GM04504 (cell line): Measurements from ENCODE around the gene POU6F1.
"Not testable (repeated sequence)": the region's sequence is repeated elsewhere in the genome, so short reads cannot be mapped to it uniquely, and the experiment has no call there.

Experiments used
- DNase-seq: peaks from one replicate; pipeline ENCODE4 v3.0.0-alpha.2; 2012; ENCODE audit warnings: low read depth

The POU6F1 gene

GRCh38 chr12:51227112-51227511, 9.2 kb upstream of the POU6F1 start:
- DNase-seq = not testable (repeated sequence)

GRCh38 chr12:51225771-51226170, 7.9 kb upstream of the POU6F1 start:
- no peak for DNase-seq

- no peak for DNase-seq
Observed at GRCh38 chr12:51225234-51225633, 7.4 kb upstream of the POU6F1 start.

- DNase-seq = no peak
Observed at GRCh38 chr12:51224625-51225024, 6.8 kb upstream of the POU6F1 start.

- DNase-seq = no peak
Observed at GRCh38 chr12:51222461-51222860, 4.6 kb upstream of the POU6F1 start.

GRCh38 chr12:51219857-51220256, 2.0 kb upstream of the POU6F1 start:
- not testable (repeated sequence) for DNase-seq

DNA sequence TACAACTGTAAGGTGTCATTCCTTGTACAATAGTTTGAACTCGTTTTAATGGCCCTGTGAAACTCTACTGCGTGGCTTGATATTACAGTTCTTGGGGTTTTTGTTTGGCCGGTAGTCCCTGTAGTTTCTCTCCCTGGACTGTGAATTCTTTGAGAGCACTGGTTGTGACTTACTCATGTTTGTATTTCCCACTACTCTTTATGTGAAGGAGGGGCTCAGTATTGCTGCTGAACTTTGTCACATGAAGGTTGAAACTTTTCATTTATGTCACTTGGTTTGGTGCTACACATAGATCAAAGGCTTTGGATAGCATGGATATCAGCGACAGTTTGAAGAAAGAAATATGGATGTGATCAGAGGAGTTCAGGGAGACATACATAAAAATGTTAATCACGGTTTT, 1.5 kb upstream of the POU6F1 start:
- DNase-seq = no peak

GRCh38 chr12:51218607-51219161, 822 bp upstream of the POU6F1 start:
- DNase-seq = no peak

- no peak for DNase-seq
Observed at GRCh38 chr12:51217133-51217967, 512 bp downstream of the POU6F1 start.

DNA sequence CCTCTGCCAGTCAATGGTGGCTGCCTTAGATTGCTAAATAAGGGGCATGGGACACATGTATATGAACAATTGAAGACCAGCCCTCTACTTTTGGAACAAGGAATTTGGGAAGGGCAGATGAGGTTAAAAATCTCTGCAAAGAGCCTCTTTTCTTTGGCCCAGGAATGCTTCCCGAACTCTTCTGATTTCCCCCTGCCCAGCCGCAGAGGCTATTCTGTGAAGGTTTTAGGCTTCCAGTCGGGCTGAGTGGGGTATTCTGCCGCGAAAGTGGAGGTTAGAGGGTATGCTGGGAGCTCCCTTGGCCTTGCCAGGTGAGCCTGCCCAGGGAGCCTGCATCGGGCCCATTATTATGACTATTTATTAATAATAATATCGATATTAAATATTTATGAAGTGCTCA, 1.2 kb downstream of the POU6F1 start:
- DNase-seq = no peak

DNA sequence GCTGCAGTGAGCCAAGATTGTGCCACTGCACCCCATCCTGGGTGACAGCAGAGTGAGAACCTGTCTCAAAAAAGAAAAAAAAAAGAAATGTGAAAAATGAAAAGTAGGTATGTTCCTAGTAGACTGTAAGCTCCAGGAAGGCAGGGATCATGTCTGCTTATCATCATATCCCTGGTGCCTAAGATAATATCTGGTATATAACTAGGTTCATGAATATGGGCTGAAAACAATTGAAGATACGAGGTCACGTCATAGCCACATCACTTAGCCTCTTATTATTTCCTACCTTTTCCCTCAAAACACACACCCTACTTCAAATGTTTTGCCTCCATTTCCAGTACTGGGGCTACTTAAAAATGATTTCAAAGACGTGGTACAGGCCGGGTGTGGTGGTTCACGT, 3.0 kb downstream of the POU6F1 start:
- DNase-seq = no peak

GRCh38 chr12:51210690-51211395, 7.0 kb downstream of the POU6F1 start:
- DNase-seq = no peak

- DNase-seq = no peak
Observed at GRCh38 chr12:51209259-51209658, 8.6 kb downstream of the POU6F1 start.

- no peak for DNase-seq
Observed at GRCh38 chr12:51208016-51208660, 9.7 kb downstream of the POU6F1 start.

DNA sequence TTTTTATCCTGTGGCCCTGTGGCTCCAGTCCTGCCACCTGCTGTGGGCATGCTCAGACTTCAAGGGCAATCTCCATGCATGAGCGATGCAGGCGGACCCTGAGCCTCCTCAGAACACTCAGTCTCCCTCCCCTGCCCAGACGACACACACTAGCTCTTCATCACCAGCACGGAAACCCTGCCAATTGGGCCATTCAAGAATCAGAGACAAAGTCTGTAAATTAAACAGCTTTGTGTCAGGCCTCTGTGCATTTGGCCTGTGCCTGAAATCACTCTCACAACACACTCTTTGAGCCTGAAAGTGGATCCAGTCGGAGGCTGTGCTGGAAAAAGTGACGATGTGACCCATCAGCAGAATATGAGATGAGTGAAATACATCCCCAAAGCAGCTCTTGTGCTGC, 12.5 kb downstream of the POU6F1 start:
- DNase-seq = no peak

DNA sequence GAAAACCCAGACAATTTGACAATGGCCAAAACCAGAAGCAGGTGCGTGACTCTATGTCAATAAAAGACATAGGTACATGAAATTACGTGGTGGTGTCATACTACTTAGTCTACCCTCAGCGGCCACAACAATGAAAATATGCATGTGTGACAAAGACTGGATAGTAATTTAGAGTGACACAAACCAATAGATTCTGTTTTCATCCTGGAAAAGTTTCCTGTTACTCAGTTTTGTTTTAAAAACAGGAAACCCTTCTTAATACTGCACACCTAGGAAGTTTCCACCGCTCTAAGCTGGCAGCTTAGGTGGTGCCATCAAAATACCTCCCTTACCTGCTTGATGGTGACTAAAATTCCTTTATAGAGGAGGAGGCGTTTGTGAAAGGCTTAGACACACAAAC, 15.1 kb downstream of the POU6F1 start:
- no peak for DNase-seq

DNA sequence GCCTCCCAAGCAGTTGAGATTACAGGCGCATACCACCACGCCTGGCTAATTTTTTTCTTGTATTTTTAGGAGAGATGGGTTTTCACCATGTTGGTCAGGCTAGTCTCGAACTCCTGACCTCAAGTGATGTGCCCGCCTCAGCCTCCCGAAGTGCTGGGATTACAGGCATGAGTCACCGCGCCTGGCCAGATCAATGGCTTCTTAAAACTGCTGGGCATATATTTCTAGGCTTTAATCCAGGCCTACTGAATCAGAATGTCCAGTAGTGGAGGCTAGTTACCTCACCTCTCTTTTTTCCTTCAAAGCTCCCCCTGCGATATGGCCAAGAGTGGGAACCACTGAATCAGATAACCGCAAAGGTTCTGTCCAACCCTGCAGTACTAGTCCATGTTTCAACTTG, 17.1 kb downstream of the POU6F1 start:
- no peak for DNase-seq

DNA sequence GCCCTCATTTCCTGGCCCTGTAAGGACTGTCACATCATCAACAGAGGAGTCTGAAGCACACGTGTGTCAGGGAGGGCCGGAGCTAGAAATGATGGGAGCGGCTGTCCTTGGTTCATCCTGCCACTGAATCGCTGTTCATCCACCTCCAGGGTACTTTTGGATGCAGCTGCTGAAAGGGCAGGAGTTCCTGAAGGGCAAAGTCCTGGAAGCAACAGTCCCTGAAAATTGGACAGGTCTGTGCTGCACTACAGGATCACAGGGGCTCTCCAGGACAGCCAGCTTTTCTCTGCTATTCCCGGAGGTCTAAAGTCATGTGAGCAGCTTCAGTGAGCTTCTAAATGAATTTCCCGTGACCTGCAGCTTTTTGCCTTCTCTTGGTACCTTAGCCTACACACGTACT, 17.7 kb downstream of the POU6F1 start:
- no peak for DNase-seq

- DNase-seq = no peak
Observed at GRCh38 chr12:51199366-51199945, 18.4 kb downstream of the POU6F1 start.

DNA sequence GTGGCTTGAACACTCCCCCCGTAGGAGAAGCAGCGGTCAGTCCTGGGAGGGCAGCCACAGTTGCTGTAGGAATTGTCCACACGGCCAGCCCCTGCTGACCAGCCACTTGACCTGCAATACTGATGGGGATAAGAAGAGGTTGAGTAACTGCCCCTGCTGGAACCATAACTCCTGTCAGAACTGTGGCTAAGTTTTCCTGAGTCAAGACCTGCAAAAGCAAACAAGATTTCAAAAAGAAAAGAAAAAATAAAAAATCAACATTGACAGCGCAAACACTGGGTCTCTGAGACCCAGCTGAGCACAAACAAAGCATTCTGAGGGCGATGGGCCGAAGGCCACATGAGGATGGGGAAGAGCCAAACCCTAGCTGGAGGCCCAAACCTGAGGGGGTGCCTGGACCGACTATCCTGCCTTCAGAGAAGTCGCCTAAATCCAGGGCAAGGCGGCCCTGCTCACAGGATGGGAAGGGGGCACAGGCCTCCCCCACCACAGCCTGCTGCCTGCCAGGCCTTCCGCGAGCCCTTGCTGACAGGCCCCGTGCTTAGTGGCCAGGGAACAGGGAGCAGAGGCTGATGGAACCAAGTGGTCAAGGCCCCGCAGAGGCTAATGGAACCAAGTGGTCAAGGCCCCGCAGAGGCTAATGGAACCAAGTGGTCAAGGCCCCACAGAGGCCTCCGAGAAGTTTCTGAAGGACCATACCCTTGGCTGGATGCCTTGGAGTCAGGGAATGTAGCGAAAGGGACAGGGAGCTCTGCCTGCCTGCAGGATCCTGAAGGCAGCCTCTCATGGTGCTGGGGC, 19.1 kb downstream of the POU6F1 start:
- DNase-seq = no peak

DNA sequence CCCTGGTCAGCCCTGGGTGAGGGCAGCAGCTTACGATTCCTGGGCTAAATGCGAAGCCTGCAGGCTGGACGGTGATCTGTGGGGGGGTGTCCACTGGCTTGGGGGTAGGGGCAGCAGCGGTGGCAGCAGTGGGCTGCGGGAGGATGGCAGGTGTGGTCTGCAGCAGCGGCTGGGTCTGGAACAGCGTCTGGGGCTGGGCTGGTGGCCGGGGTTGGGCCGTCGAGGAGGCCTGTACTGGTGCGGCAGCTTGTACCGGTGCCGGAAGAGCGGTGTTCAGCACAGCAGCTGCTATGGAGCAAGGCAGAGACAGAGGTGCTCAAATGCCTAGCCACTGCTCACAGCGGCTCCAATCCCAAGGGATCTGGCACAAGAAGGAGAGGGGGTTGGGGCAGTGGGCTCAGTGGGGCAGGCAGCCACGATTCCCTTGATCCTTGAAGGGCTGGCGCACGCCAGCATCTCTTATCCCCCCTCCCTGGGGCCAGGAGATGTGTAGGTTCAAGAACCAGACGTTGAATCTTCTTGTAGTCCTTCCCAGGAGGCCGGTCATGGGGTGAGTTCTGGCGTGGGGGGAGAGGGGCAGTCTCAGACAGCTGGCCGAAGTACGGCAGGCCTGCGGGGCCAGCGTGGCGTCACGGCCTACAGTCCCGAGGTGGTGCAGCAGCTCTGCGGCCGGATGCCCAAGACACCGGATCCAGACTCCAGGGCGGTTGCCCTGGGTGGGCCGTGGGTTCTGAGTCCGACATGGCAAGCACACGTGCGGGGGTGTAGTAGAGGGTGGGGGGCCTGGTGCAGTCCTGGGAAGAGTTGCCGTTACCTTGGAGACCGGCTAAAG, 19.9 kb downstream of the POU6F1 start:
- no peak for DNase-seq
